GM03348 (cell line): Measurements from ENCODE around the gene USP26.
"Not testable (repeated sequence)": the region's sequence is repeated elsewhere in the genome, so short reads cannot be mapped to it uniquely, and the experiment has no call there.

Experiments
- DNase-seq: peaks from one replicate; pipeline ENCODE4 v3.0.0; 2012; ENCODE audit warnings: low spot score

Gene USP26

DNA sequence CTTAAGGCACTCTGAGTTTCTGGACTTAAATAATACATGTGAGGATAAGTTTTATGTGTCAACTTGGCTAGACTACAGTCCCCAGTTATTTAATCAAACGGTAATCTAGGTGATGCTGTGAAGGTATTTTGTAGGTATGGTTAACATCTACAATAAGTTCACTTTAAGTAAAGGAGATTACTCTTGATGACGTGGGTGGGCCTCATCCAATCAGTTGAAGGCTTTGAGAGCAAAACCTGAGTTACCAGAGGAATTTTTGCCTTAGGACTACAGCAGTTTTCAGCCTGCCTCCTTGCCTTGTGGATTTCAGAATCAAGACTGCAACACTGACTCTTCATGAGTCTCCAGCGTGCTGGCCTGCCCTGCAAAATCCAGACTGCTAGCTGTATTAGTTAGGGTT is 78.7 kb downstream of the USP26 start:
- DNase-seq, result no peak

DNA sequence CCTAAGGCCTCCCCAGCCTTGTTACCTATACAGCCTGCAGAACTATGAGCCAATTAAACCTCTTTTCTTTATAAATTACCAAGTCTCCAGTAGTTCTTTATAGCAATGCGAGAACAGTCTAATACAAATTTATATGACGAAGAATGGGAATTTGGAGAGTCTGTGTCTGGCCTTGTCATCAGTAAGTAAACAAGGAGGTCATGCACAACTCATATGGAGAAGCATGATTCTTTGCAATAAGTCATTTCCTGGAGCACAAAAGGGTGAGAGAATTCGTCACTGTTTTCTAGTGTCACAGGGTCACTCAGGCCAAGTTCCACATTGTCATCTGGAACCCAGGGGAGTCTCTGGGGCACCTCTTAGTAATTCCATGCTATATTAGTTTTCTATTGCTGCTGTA is 89.5 kb downstream of the USP26 start:
- no peak for DNase-seq

GRCh38 chrX:133005616-133006015 is 91.3 kb downstream of the USP26 start:
- no peak for DNase-seq

- DNase-seq, result peak; percentile 27
Observed at GRCh38 chrX:133005042-133005441, 91.9 kb downstream of the USP26 start.

DNA sequence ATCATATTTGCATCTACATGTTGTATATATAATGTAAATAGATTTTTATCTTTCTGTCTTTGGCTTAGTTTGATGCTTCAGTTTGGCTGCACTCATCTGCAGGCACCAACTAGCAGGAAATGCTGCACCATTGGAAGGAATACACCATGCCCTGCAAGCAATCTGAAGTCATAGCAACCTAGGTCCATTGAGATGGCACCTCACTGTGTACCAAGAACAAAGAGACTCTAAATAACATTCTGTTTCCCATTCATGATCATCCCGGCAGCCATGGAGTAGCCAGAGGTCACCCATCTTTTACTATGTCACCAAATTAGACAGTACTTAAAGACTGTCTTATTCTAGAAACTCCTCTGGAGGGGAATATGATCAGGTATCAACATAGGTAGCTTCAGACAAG is 97.7 kb downstream of the USP26 start:
- no peak for DNase-seq

DNA sequence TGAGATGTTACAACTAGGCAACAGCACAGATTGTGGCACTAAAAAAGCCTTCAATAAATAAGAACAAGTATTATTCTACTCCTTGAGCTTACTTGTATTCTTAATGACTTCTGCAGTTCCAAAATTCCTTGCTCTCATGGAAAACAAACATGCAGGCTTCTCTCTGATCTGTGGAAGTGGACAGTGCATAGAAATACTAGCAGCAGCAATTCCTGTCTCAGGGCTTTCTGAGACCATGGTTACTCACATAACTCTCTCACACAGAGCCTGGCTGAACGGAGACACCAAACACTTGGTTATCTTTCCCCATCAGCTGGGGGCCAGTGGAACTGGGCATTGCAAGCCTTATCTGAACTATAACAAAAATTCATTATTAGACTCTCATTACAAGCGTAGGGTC is 106.1 kb downstream of the USP26 start:
- no peak for DNase-seq

DNA sequence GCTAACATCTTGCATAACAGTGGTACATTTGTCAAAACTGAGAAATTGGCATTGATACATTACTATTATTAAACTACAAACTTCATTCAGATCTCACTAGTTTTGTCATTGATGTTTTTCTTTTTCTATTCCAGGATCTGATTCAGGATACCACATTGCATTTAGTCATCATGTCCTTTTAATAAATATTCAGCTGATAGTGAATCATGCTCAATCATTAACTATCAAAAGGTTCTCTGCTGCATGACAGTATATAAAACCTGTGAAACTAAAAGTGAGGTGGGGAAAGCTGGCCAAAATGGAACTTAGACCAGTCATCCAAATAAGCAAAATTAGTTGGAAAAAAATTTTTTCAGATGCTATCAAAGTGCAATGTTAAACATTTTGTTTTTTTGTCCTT is 110.4 kb downstream of the USP26 start:
- no peak for DNase-seq

GRCh38 chrX:132984058-132984650 is 112.8 kb downstream of the USP26 start:
- DNase-seq, result no peak

GRCh38 chrX:132983496-132983895 is 113.4 kb downstream of the USP26 start:
- no peak for DNase-seq

GRCh38 chrX:132980035-132980434 is 116.9 kb downstream of the USP26 start:
- not testable (repeated sequence) for DNase-seq
